SIG-M5 treated with dmso at 0.1 percent for 504 hours (cell line): ENCODE data around the gene PAX2.
A peak's percentile ranks its signal among the peaks of the same experiment; 100 is the strongest.

Experiments
- DNase-seq: peaks from one replicate; lab custom pipeline; 2025; ENCODE audit not compliant: unreplicated experiment; lab: John Stamatoyannopoulos, UW

The PAX2 gene

GRCh38 chr10:100723770-100724530 lies 21.4 kb upstream of the PAX2 start:
- no peak for DNase-seq

DNA sequence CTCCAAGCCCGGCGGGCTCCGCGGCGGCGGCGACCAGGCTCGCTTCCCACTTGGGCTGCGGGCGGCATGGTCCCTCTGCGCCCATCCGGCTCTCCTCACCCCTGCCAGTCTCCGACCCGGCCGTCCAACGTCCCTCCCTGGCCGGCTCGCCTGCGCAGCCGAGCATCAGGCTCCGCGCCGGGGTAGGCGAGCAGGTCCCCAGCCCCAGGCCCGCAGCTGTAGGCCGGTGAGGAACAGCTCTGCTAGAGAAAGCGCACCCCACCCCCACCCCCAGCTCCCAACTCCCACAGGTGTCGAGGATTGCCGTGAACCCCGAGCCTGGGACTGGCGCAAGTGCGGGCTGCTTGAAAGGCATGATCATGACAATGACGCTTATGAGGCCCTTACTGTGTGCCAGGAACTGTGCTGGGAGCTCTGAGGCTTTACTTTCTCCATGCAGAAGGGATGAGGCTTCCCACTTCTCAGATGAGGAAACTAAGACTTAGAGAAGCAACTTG lies 20.8 kb upstream of the PAX2 start:
- DNase-seq: no peak

DNA sequence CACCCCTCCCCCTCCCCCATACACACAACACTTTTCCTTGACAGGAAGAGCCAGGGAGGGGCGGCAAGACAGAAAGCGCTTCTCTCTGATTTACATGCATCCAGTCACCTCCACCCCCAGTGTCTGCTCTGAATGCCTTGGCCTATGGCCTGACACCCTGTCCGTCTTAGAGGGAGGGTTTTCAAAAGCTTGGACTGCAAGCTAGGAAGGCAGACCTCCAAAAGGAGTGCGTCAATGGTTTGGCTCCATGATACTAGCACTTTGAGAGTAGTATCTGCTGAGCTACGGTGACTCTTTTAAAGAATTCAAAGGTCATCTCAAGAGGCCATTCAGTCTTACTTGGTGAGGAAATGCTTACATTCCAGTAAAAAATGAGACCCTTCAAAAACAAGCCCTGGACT lies 20.3 kb upstream of the PAX2 start:
- no peak for DNase-seq

- DNase-seq: no peak
These were observed 19.4 kb upstream of the PAX2 start for GRCh38 chr10:100725869-100726426.

GRCh38 chr10:100727808-100728207 lies 17.6 kb upstream of the PAX2 start:
- DNase-seq: no peak

DNA sequence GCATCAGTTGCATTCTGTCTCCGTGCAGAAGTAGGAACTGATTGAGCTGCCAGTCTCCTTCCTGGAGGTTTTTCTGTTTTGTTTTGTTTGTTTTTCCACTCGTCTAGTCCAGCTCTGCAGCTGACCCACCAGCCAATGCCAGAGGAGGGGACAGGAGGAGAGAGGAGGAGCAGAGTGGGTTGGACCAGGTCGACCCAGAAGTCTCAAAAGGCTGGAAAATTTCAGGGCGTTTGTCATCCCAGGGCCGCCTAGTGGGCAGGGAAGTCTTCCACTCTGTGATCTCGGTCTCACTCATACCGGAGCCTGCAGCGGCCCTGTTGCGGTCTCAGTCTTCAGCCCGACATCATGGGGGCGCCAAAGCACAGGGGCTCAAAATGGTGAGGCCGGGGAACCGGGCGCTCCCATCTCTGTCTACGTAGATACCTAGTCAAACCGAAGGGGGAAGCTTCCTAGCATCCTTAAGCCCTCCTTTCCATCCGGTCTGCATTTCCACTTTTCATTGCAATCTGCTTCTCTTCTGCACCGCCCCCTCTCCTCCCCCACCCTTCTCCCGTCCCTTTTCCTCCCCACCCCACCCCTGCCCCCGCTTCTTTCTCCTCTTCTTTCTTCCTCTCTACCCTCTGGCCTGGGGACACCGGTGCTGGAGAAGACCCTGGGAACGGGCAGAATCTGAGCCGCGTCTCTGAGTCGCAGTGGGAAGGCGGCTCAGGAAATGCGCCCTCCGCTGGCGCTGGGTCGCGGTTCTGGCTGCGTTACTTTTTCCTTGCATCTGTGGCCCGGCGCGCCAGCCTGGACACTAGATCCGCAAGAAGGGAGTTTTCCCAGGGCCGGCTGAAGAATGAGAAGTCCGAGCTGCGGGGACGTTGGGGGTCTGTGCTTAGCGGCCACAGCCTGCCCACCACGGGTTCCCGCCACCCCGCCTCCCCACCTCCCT lies 16.2 kb upstream of the PAX2 start:
- peak; percentile 60 for DNase-seq

DNA sequence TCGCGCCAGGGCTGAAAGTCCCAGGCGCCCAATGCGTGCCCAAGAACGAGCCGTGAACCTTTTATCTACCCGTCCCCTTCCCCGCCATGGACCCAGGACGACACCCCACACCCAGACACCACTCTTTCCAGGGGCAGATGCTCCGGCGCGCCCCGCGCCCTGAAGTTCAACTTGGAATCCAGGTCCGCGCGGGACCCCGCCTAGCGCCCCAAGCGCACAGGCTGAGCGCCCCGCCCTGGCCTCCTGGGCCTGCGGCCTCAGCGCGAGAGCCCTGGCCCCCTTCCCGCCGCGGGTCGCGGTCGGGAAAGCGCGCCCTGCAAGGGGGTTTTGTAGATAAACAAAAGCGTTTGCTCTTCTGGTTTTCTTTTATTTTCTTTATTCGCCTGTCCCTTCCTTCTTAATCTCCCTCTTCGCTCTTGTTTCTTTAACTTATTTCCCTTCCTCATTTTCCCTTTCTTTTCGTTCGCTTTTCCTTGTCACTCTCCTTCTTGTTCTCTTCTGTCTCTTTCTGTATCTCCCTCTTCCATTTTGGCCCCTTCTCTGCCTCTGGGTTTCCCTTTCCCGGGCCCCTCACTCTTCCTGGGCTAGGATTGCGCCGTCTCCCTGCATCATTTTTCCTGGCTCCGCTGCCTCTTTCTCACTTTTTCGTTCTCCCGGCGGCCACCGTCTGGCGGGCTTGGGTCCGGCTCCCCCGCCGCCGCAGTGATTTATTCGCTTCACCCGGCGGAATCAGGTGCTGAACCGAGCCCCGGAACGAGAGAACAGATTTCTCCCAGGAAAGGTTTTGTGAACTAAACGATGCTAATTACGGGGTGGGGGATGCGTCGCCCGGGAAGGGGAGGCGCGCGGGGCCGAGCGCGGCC lies 15.3 kb upstream of the PAX2 start:
- no peak for DNase-seq

GRCh38 chr10:100730725-100731406 lies 14.5 kb upstream of the PAX2 start:
- peak; percentile 66 for DNase-seq

DNA sequence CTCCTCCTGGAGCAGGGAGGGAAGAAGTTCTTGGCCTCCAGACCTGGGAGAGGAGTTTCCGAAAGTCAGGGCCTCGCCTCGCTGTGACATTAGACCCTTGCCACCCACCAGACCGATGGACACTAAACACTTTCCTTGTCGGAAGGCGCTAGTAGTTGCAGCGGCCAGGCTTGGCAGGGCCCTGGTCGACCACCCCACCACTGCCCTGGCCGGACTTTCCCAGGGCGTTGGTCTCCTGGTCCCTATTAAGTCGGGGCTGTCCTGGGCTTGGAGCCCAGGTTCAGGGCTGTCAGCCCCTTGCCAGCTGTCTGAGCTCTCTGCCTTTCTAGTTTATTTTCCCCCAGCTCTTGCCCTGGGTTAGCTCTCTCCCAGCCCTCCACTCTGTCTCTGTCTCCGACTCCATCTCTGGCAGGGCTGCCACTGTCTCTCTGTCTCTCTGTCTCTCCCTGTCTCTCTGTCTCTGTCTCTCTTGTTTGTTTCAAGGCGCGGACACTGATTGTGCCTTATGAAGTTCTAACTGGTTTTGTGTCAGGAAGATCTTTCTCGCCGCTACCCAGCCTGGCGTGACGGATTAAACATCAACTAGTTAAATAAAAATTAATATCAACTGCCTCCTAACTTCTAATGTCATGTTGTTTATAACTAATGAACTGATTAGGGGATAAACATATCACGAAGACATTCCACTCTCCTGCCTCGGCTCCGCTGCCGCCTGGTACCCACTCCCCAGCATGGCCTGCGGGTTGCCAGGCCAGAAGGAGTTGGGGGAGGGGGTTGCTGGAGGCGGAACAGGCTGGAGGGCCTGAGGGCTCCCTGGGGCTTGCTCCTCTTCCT lies 13.8 kb upstream of the PAX2 start:
- DNase-seq: no peak

GRCh38 chr10:100732241-100732596 lies 13.2 kb upstream of the PAX2 start:
- DNase-seq: no peak

GRCh38 chr10:100733329-100733728 lies 12.1 kb upstream of the PAX2 start:
- no peak for DNase-seq

DNA sequence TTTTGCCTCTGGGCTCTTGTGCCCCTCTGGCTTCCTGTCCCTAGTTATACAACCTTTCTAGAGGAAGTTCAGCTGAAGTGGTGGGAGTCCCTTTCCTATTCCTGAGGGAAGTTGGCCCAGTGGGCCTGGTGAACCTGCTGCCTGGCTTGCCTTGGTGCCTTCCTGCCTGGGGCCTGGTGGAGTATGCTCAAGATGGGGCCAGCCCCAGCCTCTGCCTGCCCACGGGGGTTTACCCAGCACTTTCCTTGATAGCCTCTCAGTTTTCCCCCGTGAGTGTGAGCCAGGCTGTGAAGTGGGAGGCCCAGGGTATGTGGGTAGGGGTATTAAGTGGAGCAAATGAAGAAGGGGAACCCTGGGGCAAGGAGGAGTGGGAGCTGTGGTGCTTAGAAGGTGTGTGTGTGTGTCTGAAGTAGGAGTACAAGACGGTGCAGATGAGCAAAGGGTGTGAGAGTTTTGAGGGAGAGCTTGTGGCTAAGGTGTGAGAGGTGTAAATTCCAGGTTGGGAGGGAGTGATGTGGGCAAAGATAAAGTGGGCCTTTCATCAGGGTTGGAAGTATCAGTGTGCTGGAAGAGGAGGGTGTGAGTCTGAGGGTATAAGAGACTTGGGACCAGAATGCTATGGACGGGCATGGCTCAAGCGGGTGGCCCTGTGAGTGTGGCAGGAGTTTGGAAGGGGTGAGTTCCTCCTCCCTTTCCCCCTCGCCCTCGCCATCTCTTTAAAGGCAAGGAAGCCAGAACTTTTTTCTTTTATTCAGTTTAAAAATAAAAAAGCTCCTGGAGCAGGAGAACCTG lies 10.9 kb upstream of the PAX2 start:
- no peak for DNase-seq

DNA sequence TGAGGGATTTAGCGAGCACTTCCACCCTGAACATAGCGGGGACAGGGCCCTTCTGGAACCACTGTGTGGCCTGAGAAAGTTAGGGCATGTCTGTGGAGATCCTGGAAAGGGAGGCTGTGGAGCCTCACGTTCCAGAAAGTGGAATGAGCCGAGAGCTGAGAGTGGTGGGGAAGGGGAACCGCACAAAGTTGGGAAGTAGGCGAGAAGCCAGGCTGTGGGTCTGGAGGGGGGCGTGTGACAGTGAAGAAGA lies 10.4 kb upstream of the PAX2 start:
- DNase-seq: no peak

- no peak for DNase-seq
These were observed 9.8 kb upstream of the PAX2 start for GRCh38 chr10:100735337-100736143.

GRCh38 chr10:100736144-100736808 lies 9.1 kb upstream of the PAX2 start:
- no peak for DNase-seq

GRCh38 chr10:100736809-100737354 lies 8.5 kb upstream of the PAX2 start:
- no peak for DNase-seq

- DNase-seq: no peak
These were observed 7.9 kb upstream of the PAX2 start for GRCh38 chr10:100737355-100738054.
